ENCODE results near the gene CHST8.

Gene CHST8

GRCh38 chr19:33641261-33641660 lies 19.5 kb downstream of the CHST8 start:
- in situ Hi-C loops (cut with MboI; ENCODE audit: low sequenced_read_pairs) = no loop called here

DNA sequence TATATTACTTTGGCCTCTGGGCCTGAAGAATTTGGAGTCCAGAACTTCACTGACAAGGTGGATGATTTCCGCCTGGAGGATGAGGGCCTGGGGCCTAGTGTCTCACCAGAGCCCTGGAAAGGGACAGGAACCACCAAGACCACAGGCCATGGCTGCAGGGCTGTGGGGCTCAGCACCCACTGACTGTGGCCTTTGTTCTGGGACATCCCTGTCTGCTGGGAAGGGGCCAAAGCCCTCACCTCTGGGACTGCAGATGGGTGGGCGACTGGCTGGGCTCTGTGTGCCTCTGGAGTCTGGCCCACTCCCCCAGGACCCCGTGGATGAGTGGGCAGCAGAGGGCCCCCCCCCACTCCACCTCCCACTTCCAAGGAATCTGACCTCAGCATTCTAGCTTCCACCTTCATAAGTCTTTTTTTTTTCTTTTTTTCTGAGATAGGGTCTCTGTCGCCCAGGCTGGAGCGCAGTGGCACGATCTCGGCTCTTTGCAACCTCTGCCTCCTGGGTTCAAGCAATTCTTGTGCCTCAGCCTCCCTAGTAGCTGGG lies 20.3 kb downstream of the CHST8 start:
- in situ Hi-C loops (cut with MboI; ENCODE audit: low sequenced_read_pairs) = no loop called here

- in situ Hi-C loops (cut with MboI; ENCODE audit: low sequenced_read_pairs) = no loop called here
These were observed 22.6 kb downstream of the CHST8 start for GRCh38 chr19:33644284-33644836.

DNA sequence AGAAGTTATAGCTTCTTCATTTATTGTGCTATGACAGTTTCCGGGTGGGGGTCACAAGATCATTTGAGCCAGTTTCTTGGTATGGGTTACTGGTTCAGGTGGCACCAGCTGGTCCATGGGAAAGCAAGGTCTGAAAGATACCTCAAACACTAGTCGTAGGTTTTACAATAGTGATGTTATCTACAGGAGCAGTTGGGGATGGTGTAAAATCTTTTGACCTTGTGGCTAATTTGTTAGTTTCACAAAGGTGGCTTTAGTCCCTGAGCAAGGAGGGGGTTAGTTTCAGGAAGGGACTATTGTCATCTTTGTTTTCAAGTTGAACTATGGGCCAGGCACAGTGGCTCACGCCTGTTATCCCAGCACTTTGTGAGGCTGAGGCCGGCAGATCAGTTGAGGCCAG lies 24.6 kb downstream of the CHST8 start:
- in situ Hi-C loops (cut with MboI; ENCODE audit: low sequenced_read_pairs) = no loop called here

- in situ Hi-C loops (cut with MboI; ENCODE audit: low sequenced_read_pairs) = no loop called here
These were observed 25.4 kb downstream of the CHST8 start for GRCh38 chr19:33647146-33647545.

DNA sequence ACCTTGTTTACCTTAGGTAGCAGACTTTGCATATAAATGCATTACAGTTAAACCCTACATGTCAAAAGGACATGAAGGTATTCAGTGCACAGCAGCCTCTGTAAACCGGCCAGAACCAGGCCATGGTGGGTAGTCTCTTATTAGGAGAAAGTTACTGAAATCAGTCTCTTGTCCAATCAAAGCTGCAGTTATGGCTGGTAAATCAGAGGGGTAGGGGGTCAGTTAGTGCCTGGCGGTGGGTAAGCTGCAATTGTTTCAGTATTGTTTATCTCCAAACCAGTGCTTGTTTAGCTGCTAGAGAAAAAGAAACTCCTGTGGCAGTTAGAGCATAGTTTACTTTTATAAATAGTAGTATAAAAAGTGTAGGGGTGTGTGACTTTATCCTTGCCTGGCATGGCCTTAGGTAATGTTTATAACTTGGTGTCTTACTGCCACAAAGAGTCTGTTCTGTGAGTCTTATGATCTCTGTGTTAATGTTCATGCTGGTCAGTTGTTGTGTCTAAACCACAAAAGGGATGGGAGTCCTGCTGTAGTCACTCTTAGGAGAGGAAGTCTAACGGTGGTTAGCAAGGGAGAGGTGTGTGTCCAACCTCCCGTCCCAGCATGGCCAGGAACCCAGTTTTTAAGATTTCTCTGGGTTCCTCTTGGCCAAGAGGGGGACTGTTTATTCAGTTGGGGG lies 28.0 kb downstream of the CHST8 start:
- in situ Hi-C loops (cut with MboI; ENCODE audit: low sequenced_read_pairs) = no loop called here

GRCh38 chr19:33653684-33654083 lies 31.9 kb downstream of the CHST8 start:
- in situ Hi-C loops (cut with MboI; ENCODE audit: low sequenced_read_pairs) = no loop called here

DNA sequence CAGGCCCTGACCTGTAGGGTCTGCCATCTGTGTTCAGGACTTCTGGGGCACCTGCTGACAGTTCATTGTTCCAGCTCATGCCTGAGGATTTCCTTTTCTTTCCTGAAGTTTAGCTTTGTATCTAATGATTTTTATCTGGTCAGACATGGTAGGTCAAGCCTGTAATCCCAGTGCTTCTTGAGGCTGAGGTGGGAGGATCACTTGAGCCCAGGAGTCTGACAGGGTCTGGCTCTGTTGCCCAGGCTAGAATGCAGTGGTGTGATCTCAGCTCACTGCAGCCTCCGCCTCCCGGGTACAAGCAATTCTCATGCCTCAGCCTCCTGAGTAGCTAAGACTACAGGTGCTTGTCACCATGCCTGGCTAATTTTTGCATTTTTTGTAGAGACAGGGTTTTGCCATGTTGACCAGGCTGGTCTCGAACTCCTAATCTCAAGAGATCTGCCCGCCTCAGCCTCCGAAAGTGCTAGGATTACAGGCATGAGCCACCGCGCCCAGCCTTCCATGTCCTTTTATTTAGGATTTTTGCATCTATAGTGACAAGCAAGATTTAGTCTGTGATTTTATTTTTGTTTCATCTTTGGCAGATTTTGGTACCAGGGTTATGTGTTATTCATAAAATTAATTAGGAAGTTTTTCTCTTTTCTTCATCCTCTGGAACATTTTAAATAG lies 33.2 kb downstream of the CHST8 start:
- in situ Hi-C loops (cut with MboI; ENCODE audit: low sequenced_read_pairs) = no loop called here

GRCh38 chr19:33659835-33660234 lies 38.1 kb downstream of the CHST8 start:
- in situ Hi-C loops (cut with MboI; ENCODE audit: low sequenced_read_pairs) = loop anchor here (10.0 kb wide), 1 partner anchor 105 kb away; no protein-coding TSS in a partner anchor

GRCh38 chr19:33660410-33661124 lies 38.8 kb downstream of the CHST8 start:
- in situ Hi-C loops (cut with MboI; ENCODE audit: low sequenced_read_pairs) = loop anchor here (10.0 kb wide), 1 partner anchor 106 kb away; no protein-coding TSS in a partner anchor

DNA sequence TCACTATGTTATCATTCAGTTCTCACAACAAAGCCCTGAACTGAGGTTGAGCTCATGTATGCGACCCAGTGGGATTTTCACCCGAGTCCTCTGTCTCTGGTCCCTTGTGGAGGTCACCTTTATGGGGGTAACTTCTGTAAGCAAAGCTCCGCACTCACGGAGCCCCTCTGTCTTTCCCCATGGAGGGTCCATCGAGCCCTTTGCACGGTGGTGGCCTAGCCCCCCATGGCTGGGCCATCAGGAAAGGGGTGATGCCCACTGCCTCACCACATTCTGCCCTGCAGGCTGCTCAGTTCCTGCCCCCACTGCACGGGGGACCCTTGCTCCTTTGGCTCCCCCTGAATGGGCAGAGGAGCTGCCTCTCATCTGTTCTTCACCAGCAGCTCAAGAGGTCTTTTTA lies 39.6 kb downstream of the CHST8 start:
- in situ Hi-C loops (cut with MboI; ENCODE audit: low sequenced_read_pairs) = loop anchor here (10.0 kb wide), 1 partner anchor 107 kb away; no protein-coding TSS in a partner anchor

DNA sequence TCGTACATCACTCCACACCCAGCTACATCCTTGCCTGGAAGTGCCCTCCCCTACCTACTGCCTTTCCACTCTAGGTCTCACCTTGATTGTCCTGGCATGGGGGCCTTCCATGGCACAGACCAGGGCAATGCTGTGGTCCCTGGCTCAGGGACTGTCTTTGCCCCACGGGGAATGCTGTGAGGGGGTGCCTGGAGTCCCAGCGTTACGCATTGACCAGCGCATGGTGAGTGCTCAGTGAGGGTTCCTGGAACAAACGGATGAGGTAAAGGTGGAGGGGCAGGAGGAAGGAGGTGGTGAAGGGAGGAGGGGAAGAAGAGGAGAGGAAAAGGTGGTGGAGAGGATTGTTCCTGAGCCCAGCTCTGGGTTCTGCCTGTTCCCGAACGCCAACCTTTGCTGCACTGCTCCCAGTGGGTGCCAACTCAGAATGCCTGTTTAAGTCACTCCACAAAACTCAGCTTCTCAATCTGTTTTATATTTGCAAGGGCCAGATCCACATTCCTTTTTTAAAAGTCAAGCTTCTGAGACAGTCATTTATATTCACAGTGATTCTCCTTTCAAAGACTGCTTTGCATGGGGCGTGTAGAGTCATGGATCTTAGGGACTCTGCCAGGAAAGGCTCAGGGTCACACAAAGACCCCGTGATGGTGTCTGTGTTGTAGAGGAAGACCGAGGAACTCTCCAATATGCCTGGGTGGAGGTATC lies 40.8 kb downstream of the CHST8 start:
- in situ Hi-C loops (cut with MboI; ENCODE audit: low sequenced_read_pairs) = loop anchor here (10.0 kb wide), 1 partner anchor 108 kb away; no protein-coding TSS in a partner anchor

- in situ Hi-C loops (cut with MboI; ENCODE audit: low sequenced_read_pairs) = loop anchor here (10.0 kb wide), 1 partner anchor 109 kb away; no protein-coding TSS in a partner anchor
These were observed 41.6 kb downstream of the CHST8 start for GRCh38 chr19:33663316-33663715.

DNA sequence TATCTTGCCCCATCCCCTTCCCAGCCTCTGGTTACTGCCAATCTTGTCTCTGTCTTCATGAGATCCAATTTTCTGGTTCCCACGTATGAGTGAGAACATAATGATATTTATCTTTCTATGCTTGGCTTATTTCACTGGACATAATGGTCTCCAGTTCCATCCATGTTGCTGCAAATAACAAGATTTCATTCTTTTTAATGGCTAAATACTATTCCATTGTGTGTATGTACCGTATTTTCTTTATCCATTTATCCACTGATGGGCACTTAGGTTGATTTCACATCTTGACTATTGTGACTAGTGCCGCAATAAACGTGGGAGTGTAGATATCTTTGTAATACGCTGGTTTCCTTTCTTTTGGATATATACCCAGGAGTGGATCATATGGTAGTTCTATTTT lies 43.0 kb downstream of the CHST8 start:
- in situ Hi-C loops (cut with MboI; ENCODE audit: low sequenced_read_pairs) = loop anchor here (10.0 kb wide), 1 partner anchor 110 kb away; no protein-coding TSS in a partner anchor

DNA sequence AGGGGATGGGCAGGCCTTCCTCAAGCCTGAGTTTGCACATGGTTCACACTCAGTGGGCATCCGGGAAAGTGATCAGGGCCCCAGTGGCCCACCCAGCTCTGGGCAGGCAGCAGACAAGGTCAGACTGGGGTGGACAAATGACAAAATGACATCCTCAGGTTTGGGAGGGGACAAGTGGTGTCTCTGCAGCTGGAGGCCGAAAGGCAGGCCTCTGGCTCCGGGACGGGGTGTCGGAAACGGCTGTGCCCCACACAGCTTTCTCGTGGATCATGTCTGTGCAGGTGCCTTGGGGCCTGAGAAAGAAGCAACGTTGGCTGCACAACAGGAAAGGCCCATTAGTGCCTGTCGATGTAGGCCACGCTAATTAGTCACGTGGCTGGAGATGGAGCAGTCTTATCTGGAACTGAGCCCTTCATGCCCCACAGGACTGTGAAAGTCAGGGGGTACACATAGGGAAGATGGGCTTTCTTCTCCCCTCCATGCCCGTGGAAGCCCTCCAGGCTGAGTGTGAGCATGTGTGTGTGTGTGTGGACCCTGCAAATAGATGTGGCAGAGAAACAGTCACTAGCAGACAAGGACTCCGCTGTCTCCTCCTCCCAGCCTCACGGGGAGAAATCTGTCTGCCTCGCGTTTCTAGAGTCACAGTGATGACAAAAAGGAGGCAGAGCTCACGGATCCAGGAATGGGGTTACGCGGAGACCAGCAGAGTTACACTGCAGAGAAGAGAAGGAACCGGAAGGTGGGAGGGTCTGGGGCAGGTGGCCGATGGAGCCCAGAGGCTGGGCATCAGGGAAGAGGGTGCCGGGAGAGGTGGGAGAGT lies 44.2 kb downstream of the CHST8 start:
- in situ Hi-C loops (cut with MboI; ENCODE audit: low sequenced_read_pairs) = loop anchor here (10.0 kb wide), 1 partner anchor 111 kb away; no protein-coding TSS in a partner anchor

GRCh38 chr19:33667141-33667650 lies 45.4 kb downstream of the CHST8 start:
- in situ Hi-C loops (cut with MboI; ENCODE audit: low sequenced_read_pairs) = loop anchor here (10.0 kb wide), 1 partner anchor 112 kb away; no protein-coding TSS in a partner anchor

GRCh38 chr19:33667881-33668280 lies 46.1 kb downstream of the CHST8 start:
- in situ Hi-C loops (cut with MboI; ENCODE audit: low sequenced_read_pairs) = loop anchor here (10.0 kb wide), 1 partner anchor 113 kb away; no protein-coding TSS in a partner anchor

GRCh38 chr19:33668968-33669367 lies 47.2 kb downstream of the CHST8 start:
- in situ Hi-C loops (cut with MboI; ENCODE audit: low sequenced_read_pairs) = loop anchor here (10.0 kb wide), 1 partner anchor 114 kb away; no protein-coding TSS in a partner anchor

DNA sequence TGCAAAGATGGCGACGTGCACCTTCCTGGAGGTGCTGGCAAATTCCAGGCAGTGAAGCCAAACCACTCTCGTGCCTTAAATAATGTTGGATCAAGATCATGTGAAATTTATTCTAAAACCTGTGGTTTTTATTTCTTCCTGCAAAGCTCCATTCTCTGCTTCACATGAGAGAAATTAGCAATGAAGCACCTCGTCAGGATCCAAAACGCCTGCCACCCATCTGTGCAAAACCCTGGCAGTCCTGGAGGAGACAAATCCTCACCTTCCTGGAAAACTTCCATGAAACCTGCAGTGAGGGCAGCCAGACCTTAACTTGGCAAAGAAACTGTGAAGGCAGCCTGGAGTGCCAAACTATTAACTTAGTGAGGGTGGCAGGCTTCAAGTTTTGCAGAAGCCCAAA lies 47.6 kb downstream of the CHST8 start:
- in situ Hi-C loops (cut with MboI; ENCODE audit: low sequenced_read_pairs) = loop anchor here (10.0 kb wide), 1 partner anchor 115 kb away; no protein-coding TSS in a partner anchor
